8988T (cell line): Measurements from ENCODE around the gene TRMT112.

Experiments
- DNase-seq: peaks from one replicate; pipeline ENCODE4 v3.0.0; 2011

Gene TRMT112

GRCh38 chr11:64317325-64317960, at the start of gene TRMT112:
Gene TRMT112 (minus strand): TSS chr11:64317559. CDS start chr11:64317526, 33 bp downstream.
- DNase-seq: peak; percentile 82

GRCh38 chr11:64366751-64367150, 49.4 kb upstream of the TRMT112 start:
- DNase-seq: peak; percentile 56

GRCh38 chr11:64364911-64365310, 47.6 kb upstream of the TRMT112 start:
- no peak for DNase-seq

- DNase-seq: no peak
Measured at GRCh38 chr11:64364435-64364834, 47.1 kb upstream of the TRMT112 start.

GRCh38 chr11:64362339-64362738, 45.0 kb upstream of the TRMT112 start:
- no peak for DNase-seq

GRCh38 chr11:64361659-64362058, 44.3 kb upstream of the TRMT112 start:
- no peak for DNase-seq

GRCh38 chr11:64360448-64360921, 43.1 kb upstream of the TRMT112 start:
- DNase-seq: peak; percentile 29

- DNase-seq: peak; percentile 61
Measured at GRCh38 chr11:64359712-64360445, 42.5 kb upstream of the TRMT112 start.

GRCh38 chr11:64358907-64359711, 41.8 kb upstream of the TRMT112 start, which contains the start of gene RPS6KA4:
Gene RPS6KA4 (plus strand): TSS chr11:64359162. CDS start chr11:64359236, 74 bp downstream.
- peak; percentile 97 for DNase-seq

GRCh38 chr11:64358536-64358906, 41.2 kb upstream of the TRMT112 start:
- no peak for DNase-seq

GRCh38 chr11:64357904-64358535, 40.7 kb upstream of the TRMT112 start:
- DNase-seq: peak; percentile 96

- DNase-seq: no peak
Measured at GRCh38 chr11:64357446-64357845, 40.1 kb upstream of the TRMT112 start.

GRCh38 chr11:64356498-64357411, 39.4 kb upstream of the TRMT112 start:
- DNase-seq: peak; percentile 98

- DNase-seq: peak; percentile 99
Measured at GRCh38 chr11:64355078-64355940, 38.0 kb upstream of the TRMT112 start.

- DNase-seq: peak; percentile 45
Measured at GRCh38 chr11:64353715-64354506, 36.6 kb upstream of the TRMT112 start.

GRCh38 chr11:64352995-64353714, 35.8 kb upstream of the TRMT112 start:
- DNase-seq: peak; percentile 26

GRCh38 chr11:64352099-64352994, 35.0 kb upstream of the TRMT112 start:
- peak; percentile 28 for DNase-seq

- no peak for DNase-seq
Measured at GRCh38 chr11:64351136-64351631, 33.8 kb upstream of the TRMT112 start.
